ENCODE measurements around the gene RNF17. TPM values are rescaled to one million over a fixed set of nuclear protein-coding genes. Genes with fewer than 3 reads are reported as not detected.

RNF17 gene
- polyA plus RNA-seq, 4 donors = 0.22 to 0.37 TPM; not detected in 2

DNA sequence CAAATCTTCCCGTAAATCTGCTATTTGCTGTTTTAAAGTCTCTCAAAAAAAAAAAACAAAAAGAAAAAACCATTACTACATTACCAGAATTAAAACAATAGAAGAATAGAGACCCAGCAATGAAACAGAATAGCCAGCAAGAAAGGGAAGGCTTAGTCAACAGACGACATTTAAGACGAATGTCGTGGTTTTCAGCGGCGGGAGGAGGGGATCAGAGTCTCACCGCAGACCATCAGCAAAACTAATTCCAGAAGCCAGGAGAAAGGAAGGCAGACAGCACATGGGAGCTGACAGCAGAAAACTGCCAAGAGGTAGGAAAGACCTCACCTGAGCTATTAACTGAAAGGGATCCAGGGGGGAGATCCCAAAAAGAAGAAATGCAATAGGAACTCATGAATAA is 128.9 kb downstream of the RNF17 start:
- DNase-seq (ENCODE audit: low read depth in 4 of 4, low spot score in 2 of 4) = no peak

GRCh38 chr13:24893863-24894262 is 129.9 kb downstream of the RNF17 start:
- no peak for DNase-seq (ENCODE audit: low read depth in 4 of 4, low spot score in 2 of 4)

- no peak for DNase-seq (ENCODE audit: low read depth in 4 of 4, low spot score in 2 of 4)
Measured at GRCh38 chr13:24894277-24894971, 130.5 kb downstream of the RNF17 start.

DNA sequence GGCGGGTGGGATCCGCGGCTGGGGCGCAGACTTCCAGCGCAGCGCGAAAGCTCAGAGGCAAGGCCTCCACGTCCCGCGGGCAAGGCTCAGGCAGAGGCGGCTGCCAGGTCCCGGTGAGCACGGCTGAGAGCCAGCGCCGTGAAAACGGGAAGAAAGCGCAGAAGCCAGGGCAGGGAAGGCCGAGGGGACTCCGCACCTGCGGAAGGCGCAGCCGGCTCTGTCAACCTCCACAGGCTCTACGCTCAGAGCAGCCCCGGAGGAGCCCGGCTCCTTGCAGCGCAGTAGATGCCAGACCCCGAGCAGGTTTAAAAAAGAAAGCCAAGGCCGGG is 131.0 kb downstream of the RNF17 start:
- no peak for DNase-seq (ENCODE audit: low read depth in 4 of 4, low spot score in 2 of 4)

- no peak for DNase-seq (ENCODE audit: low read depth in 4 of 4, low spot score in 2 of 4)
Measured at GRCh38 chr13:24896061-24896460, 132.1 kb downstream of the RNF17 start.

GRCh38 chr13:24897293-24897692 is 133.3 kb downstream of the RNF17 start:
- DNase-seq (ENCODE audit: low read depth in 4 of 4, low spot score in 2 of 4) = no peak

DNA sequence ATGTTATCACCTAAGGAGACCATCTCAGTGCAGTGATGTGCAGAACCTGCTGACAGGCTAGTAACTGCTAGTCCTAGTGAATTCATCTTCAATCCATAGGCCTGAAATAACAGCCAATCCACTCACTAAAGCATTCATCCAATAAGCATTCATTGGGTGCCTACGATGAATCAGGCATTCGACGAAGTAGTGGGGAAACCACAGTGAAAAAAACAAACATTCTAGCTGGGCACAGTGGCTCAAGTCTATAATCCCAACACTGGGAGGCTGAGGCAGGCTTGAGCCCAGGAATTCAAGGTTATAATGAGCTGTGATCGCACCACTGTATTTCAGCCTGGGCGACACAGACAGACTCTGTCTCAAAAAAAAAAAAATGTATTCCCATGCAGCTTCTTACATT is 135.6 kb downstream of the RNF17 start:
- no peak for DNase-seq (ENCODE audit: low read depth in 4 of 4, low spot score in 2 of 4)

DNA sequence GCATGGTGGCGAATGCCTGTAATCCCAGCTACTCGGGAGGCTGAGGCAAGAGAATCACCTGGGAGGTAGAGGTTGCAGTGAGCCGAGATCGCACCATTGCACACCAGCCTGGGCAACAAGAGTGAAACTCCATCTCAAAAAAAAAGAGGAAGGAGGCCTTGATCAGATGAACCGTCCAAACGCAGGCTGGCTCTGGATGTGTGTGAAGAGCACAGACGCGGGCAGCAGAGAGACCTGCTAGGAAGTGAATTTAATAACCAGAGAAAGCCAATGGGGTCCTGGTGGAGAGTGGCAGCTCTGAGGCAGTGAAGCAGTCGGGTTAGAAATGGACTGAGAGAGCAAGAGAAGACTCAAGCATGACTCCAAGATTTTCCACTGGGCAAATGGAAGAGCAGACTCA is 136.5 kb downstream of the RNF17 start:
- DNase-seq (ENCODE audit: low read depth in 4 of 4, low spot score in 2 of 4) = no peak

GRCh38 chr13:24905242-24905641 is 141.3 kb downstream of the RNF17 start:
- DNase-seq (ENCODE audit: low read depth in 4 of 4, low spot score in 2 of 4) = no peak

DNA sequence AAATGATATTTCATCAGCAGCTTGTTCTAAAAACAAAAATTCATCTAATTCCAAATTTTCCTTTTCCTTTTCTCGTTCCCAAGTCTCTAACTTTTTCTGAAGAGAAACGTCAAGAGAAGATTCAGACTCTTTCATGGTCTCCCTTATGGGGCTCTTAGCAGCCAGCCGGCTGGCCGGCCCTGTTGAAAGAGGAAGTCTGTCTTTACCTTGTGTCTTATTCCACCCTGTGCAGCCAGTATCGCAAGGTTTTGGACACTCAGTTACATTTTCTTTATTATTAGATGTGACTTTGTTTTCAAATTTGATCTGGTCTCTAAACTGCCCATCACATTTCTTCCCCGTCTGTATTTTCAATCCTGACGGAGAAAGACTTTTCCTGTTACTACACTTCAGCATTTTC is 142.3 kb downstream of the RNF17 start:
- no peak for DNase-seq (ENCODE audit: low read depth in 4 of 4, low spot score in 2 of 4)

- DNase-seq (ENCODE audit: low read depth in 4 of 4, low spot score in 2 of 4) = no peak
Measured at GRCh38 chr13:24910502-24911132, 146.6 kb downstream of the RNF17 start.

DNA sequence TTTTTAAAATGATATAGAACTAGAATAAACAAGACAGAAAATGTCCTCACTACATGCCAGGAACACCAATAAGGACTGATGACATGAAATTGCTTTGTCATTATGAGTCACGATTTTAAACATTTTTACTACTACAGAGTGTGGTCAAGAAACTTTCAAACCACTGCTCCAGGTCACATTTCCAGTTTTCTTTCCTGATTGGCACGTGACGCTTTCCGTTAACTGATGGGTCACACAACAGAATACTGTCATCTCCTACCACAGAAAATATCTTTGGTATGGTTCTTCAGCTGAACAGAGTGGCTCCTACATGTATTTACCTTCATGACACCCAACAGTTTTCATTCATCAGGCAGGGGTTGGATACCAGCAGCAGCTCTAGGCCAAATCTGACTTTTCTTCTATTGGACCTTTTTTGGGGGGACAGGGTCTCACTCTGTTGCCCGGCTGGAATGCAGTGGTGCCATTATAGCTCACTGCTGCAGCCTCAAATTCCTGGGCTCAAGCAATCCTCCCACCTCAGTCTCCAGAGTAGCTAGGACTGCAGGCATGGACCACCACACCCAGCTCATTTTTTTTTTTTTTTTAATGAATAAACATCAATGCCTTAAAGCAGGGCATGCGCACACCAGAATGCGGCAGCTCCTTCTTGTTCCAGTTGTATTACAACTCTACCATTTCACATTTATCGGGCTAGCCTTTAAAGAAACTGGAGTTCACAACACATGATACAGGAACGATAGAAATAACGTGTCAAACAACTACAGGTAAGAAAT is 147.4 kb downstream of the RNF17 start:
- DNase-seq (ENCODE audit: low read depth in 4 of 4, low spot score in 2 of 4) = no peak

DNA sequence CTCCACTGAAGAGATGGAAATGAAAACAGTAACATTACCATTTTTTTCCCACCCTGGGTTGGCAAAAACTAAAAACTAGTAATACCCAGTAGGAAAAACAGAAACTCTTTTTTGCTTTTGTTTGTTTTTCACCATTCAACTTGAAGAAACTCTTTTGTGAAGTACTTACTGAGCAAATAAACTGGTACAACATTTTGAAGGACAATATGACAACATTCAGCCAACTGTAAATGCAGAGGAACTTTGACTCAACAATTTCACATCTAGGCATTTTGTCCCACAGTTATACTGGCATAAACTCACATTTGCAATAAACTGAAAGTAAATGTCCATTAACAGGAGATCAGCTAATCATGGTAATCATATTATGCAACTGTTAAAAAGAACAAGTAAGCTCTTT is 152.5 kb downstream of the RNF17 start:
- DNase-seq (ENCODE audit: low read depth in 4 of 4, low spot score in 2 of 4) = no peak

DNA sequence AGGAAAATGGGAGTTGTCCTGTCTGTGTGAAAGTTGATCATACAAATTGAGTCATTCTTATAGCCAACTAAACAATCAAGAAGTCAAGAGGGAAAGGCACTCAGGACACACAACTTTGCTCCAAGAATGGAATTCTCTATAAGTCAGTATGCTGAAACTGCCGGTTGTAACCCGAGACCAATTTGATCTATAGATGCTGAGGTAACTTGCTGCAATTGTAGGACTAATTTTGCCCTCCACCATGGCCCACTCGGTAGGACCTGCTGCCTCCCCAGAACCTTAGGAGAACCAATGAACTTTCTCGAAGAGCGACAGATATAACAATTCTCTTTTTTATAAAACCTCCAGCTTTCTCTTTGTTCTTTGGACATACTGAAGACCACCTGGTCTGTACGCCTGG is 157.0 kb downstream of the RNF17 start:
- DNase-seq (ENCODE audit: low read depth in 4 of 4, low spot score in 2 of 4) = no peak

DNA sequence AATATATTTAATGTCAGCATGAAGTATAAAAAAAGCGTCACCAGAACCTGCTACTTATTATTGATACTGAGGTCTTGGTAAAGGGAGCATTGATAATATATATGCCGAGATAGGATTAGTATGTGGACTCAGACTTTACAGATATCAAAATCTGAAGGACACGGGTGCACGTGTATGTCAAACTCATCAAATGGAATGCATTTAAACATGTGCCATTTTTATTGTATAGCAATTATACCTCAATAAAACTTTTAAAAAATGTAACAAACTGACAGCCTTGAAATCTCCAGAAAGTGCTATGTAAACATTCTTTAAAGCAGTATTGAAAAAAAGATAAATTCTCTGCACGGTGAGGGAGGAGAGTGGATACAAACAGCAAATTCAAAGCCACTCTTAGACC is 157.9 kb downstream of the RNF17 start:
- DNase-seq (ENCODE audit: low read depth in 4 of 4, low spot score in 2 of 4) = no peak

DNA sequence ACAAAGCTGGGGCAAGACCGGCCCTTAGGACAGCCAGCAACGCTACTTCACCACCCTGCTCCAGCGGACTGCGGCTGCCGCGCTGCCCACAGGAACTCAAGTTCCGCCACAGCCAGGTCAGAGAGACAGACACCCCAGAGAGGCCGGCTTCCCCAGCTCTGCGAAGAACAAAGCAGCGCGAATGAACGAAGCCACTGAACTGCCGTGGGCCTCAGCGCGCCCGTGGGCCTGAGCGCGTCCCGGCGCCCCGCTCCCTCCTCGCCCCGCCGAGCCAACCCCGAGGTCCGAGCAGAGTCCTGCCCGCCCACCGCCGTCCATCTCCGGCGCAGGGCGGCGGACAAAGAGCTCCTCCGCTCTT is 158.4 kb downstream of the RNF17 start:
- DNase-seq (ENCODE audit: low read depth in 4 of 4, low spot score in 2 of 4) = peak in 1 of 4 donors; percentile 21

DNA sequence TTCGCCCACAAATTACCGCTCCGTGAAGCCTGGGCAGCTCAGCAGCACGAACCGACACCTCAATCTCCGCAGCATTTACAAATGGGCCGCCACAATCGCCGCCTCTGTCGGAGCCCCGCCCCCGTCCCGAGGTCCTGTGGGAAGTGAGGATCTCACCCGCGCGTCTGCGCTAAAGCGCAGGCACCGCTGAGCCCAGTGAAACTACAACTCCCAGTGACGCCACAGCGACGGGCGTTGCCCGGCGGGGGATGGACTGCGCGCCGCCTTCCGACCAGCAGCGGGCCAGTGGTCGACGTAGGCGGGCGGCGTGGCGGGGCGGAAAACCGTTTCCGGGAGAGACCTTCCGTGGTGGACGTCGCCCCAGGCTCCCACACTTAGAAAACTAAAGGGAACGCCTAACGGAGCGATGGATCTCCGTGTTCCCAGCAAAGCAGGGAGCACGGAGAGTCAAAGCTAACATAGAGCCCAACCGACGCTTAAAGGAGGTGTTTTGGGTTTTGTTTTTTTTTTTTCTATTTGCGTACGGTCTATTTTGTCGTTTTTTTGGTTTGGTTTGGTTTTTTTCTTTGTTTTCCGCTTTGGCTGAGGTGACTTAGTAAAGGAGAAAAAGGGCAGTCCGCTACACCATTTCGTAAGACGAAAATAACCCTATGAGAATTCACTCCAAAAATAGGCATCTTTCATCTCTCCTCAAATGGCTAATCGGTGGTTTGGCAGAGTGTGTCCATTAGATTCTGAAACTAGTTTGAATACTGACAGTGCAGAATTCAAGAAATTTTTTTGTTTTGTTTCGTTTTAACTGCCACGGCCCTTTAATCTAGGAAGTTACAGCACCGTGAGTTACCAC is 159.0 kb downstream of the RNF17 start:
- peak; percentile 90 to 96 (median 92) for DNase-seq (ENCODE audit: low read depth in 4 of 4, low spot score in 2 of 4)

- DNase-seq (ENCODE audit: low read depth in 4 of 4, low spot score in 2 of 4) = no peak
Measured at GRCh38 chr13:24925318-24926231, 161.6 kb downstream of the RNF17 start.

- DNase-seq (ENCODE audit: low read depth in 4 of 4, low spot score in 2 of 4) = no peak
Measured at GRCh38 chr13:24927810-24928404, 163.9 kb downstream of the RNF17 start.

DNA sequence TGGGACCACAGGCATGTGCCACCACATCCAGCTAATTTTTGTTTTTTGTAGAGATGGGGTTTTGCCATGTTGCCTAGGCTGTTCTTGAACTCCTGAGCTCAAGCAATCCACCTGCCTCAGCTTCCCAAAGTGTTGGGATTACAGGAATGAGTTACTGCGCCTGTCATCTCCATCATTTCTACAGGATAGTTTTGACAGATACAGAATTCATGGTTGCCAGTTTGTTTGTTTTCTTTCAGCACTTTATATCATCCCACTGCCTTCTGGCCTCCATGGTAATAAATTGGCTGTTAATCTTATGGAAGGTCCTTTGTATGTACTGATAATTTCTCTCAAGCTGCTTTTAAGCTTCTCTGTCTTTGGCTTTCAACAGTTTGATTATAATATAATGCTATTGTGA is 165.2 kb downstream of the RNF17 start:
- DNase-seq (ENCODE audit: low read depth in 4 of 4, low spot score in 2 of 4) = no peak
